ENCODE data around the gene TMEM43.
A peak's percentile ranks its signal among the peaks of the same experiment; 100 is the strongest.

Gene TMEM43

GRCh38 chr3:14123308-14124222 is 1.3 kb upstream of the TMEM43 start:
- H3K27ac ChIP-seq (replicated peaks), result peak overlapping the region; percentile 89

GRCh38 chr3:14124223-14124614 is 633 bp upstream of the TMEM43 start:
- Histone ChIP-seq H3K27ac (replicated peaks) (peak overlapping the region; percentile 89), H3K4me3 (replicated peaks; ENCODE audit: insufficient read depth, low read length) (peak overlapping the region; percentile 94)

More at GRCh38 chr3:14123308-14124222, 1.3 kb upstream of the TMEM43 start:
- peak overlapping the region; percentile 94 for H3K4me3 ChIP-seq (replicated peaks; ENCODE audit: insufficient read depth, low read length)
- no peak for DNase-seq (ENCODE audit: low read depth in 1 of 2, low spot score in 1 of 2)
- no peaks in the 10 kb centered on the region for H3K27me3 ChIP-seq (ENCODE audit: insufficient read depth, poor library complexity, severe bottlenecking)
- TF ChIP-seq GABPA (IDR thresholded peaks at IDR 0.05; ENCODE audit: low read depth), result no peak
- TF ChIP-seq SPI1 (IDR thresholded peaks at IDR 0.05; ENCODE audit: borderline replicate concordance, low read depth), result no peak
- TF ChIP-seq CTCF (IDR thresholded peaks at IDR 0.05; ENCODE audit: insufficient read depth, low read length), result no peak
- TF ChIP-seq, protein P1, sequence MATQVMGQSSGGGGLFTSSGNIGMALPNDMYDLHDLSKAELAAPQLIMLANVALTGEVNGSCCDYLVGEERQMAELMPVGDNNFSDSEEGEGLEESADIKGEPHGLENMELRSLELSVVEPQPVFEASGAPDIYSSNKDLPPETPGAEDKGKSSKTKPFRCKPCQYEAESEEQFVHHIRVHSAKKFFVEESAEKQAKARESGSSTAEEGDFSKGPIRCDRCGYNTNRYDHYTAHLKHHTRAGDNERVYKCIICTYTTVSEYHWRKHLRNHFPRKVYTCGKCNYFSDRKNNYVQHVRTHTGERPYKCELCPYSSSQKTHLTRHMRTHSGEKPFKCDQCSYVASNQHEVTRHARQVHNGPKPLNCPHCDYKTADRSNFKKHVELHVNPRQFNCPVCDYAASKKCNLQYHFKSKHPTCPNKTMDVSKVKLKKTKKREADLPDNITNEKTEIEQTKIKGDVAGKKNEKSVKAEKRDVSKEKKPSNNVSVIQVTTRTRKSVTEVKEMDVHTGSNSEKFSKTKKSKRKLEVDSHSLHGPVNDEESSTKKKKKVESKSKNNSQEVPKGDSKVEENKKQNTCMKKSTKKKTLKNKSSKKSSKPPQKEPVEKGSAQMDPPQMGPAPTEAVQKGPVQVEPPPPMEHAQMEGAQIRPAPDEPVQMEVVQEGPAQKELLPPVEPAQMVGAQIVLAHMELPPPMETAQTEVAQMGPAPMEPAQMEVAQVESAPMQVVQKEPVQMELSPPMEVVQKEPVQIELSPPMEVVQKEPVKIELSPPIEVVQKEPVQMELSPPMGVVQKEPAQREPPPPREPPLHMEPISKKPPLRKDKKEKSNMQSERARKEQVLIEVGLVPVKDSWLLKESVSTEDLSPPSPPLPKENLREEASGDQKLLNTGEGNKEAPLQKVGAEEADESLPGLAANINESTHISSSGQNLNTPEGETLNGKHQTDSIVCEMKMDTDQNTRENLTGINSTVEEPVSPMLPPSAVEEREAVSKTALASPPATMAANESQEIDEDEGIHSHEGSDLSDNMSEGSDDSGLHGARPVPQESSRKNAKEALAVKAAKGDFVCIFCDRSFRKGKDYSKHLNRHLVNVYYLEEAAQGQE (IDR thresholded peaks at IDR 0.05; ENCODE audit: insufficient replicate concordance, low read depth), result no peak
- TF ChIP-seq POLR2AphosphoS5 (IDR thresholded peaks at IDR 0.05; ENCODE audit: low read depth), result no peak

More at GRCh38 chr3:14124223-14124614, 633 bp upstream of the TMEM43 start:
- DNase-seq (ENCODE audit: low read depth in 1 of 2, low spot score in 1 of 2), result peak; percentile 78 to 85
- no peaks in the 10 kb centered on the region for H3K27me3 ChIP-seq (ENCODE audit: insufficient read depth, poor library complexity, severe bottlenecking)
- TF ChIP-seq POLR2AphosphoS5 (IDR thresholded peaks at IDR 0.05; ENCODE audit: low read depth) (0 out of 2 replicates have a peak, but pooled peaks have one; percentile 60), CTCF (IDR thresholded peaks at IDR 0.05; ENCODE audit: insufficient read depth, low read length) (no peak), SPI1 (IDR thresholded peaks at IDR 0.05; ENCODE audit: borderline replicate concordance, low read depth) (peak; percentile 72; the same call in 1 of the 2 replicates), GABPA (IDR thresholded peaks at IDR 0.05; ENCODE audit: low read depth) (peak; percentile 92)
- TF ChIP-seq, protein P1 (IDR thresholded peaks at IDR 0.05; ENCODE audit: insufficient replicate concordance, low read depth), result no peak

Measured in HL-60 (cell line).